Caco-2 (cell line): Measurements from ENCODE around the gene C11orf87. TPM values are rescaled to one million over a fixed set of nuclear protein-coding genes. Genes with fewer than 3 reads are reported as not detected.

ENCODE experiments used
- BruUV-seq: library from RNA; stranded (reverse); fragments of 400-500 nt; replicated peaks from 2 replicates; lab custom pipeline; 2021; lab: Mats Ljungman, UMichigan
- CTCF ChIA-PET: fragments of 300-600 bp; sonication (Branson Sonifier 250); formaldehyde crosslinking; loops from one replicate; lab custom pipeline; 2022; ENCODE audit warnings: antibody characterized with exemption; lab: Charles Lee
- POLR2A ChIA-PET: fragments of 300-600 bp; sonication (Branson Sonifier 250); formaldehyde crosslinking; loops from one replicate; lab custom pipeline; 2022; ENCODE audit warnings: antibody characterized with exemption; lab: Charles Lee
- DNase-seq, 2 experiments: peaks; one replicate each; pipeline versions ENCODE4 v3.0.0 to v3.0.0-alpha.2; 2020 to 2022
- H3K27me3 ChIP-seq: replicated peaks from 2 replicates; pipeline ENCODE4 v1.6.0; 2011; ENCODE audit warnings: low read length; ENCODE audit not compliant: control insufficient read depth, insufficient read depth
- H3K36me3 ChIP-seq: 2 replicates; pipeline ENCODE4 v1.5.1; 2011; ENCODE audit warnings: low read length; ENCODE audit not compliant: control insufficient read depth, insufficient read depth
- H3K4me1 ChIP-seq: fragments of 250-450 bp; sonication (Bioruptor Pico); 2 replicates; pipeline ENCODE4 v1.5.1; 2020; ENCODE audit warnings: mild to moderate bottlenecking
- H3K4me3 ChIP-seq: 2 replicates; pipeline ENCODE4 v1.5.1; 2011; ENCODE audit warnings: low read depth, mild to moderate bottlenecking, control low read depth, low read length
- H3K9me3 ChIP-seq: fragments of 250-450 bp; sonication (Bioruptor Pico); 2 replicates; pipeline ENCODE4 v1.5.1; 2020; ENCODE audit warnings: mild to moderate bottlenecking, moderate library complexity
- H3K27ac Mint-ChIP-seq: one replicate; pipeline ENCODE4 v1.8.0; 2022; ENCODE audit warnings: mixed read lengths; ENCODE audit not compliant: unreplicated experiment
- H3K27me3 Mint-ChIP-seq: one replicate; pipeline ENCODE4 v1.8.0; 2022; ENCODE audit warnings: mixed read lengths; ENCODE audit not compliant: insufficient read depth, unreplicated experiment
- H3K36me3 Mint-ChIP-seq: one replicate; pipeline ENCODE4 v1.8.0; 2022; ENCODE audit warnings: mild to moderate bottlenecking, mixed read lengths; ENCODE audit not compliant: insufficient read depth, unreplicated experiment
- H3K4me1 Mint-ChIP-seq: one replicate; pipeline ENCODE4 v1.8.0; 2022; ENCODE audit warnings: low read depth, mixed read lengths; ENCODE audit not compliant: unreplicated experiment
- H3K4me3 Mint-ChIP-seq: one replicate; pipeline ENCODE4 v1.8.0; 2022; ENCODE audit warnings: mild to moderate bottlenecking, moderate library complexity, mixed read lengths; ENCODE audit not compliant: unreplicated experiment
- H3K9me3 Mint-ChIP-seq: one replicate; pipeline ENCODE4 v1.8.0; 2022; ENCODE audit warnings: mixed read lengths; ENCODE audit not compliant: unreplicated experiment
- intact Hi-C: fragments of 100-400 bp; cut with micrococcal nuclease; formaldehyde crosslinking; loops from one replicate; pipeline ENCODE4 v1.10.0; 2022; ENCODE audit not compliant: unreplicated experiment
- total RNA-seq: library from RNA; stranded (reverse); gene quantifications from 2 replicates; pipeline ENCODE4 v1.2.3, GENCODE V29; 2022
- TF ChIP-seq, protein P1 (sequence below), 2 experiments: fragments of 200-600 bp in 1 of 2; IDR thresholded peaks; 1 replicate in 1 of 2; 2 replicates in 1 of 2; pipeline versions ENCODE4 v1.5.1 to v1.8.0; 2011 to 2022; ENCODE audit warnings: antibody characterized with exemption in 1 of 2, control low read depth in 1 of 2, inconsistent platforms in 1 of 2, low read depth in 1 of 2, low read length in 1 of 2, mild to moderate bottlenecking in 1 of 2, moderate library complexity in 1 of 2; ENCODE audit not compliant: insufficient read depth in 1 of 2, severe bottlenecking in 1 of 2, unreplicated experiment in 1 of 2

The C11orf87 gene
- total RNA-seq, 1 experiment from 2014 or later: not detected

GRCh38 chr11:109425554-109425953 lies 3.6 kb downstream of the C11orf87 start:
- Histone ChIP-seq H3K27me3 (no peaks in the 10 kb centered on the region), H3K9me3 (no peaks in the 10 kb centered on the region), H3K4me1 (no peaks in the 10 kb centered on the region), H3K4me3 (no peak overlapping the region), H3K36me3 (no peaks in the 10 kb centered on the region)
- DNase-seq: no peak
- CTCF ChIA-PET: interaction anchor here (0.7 kb wide), 1 partner anchor 487 kb away, joined by 8 read pairs; no protein-coding TSS in a partner anchor
- peaks cover 15% of the 10 kb centered on the region for H3K9me3 Mint-ChIP-seq
- H3K27ac Mint-ChIP-seq: no peak overlapping the region
- no peaks in the 10 kb centered on the region for H3K36me3 Mint-ChIP-seq
- H3K27me3 Mint-ChIP-seq: peaks cover 12% of the 10 kb centered on the region
- no peak overlapping the region for H3K4me3 Mint-ChIP-seq
- intact Hi-C loops: no loop called here
- BruUV-seq: no TSS peak
- no peaks in the 10 kb centered on the region for H3K4me1 Mint-ChIP-seq
- POLR2A ChIA-PET: no interaction called here
- TF ChIP-seq, protein P1, sequence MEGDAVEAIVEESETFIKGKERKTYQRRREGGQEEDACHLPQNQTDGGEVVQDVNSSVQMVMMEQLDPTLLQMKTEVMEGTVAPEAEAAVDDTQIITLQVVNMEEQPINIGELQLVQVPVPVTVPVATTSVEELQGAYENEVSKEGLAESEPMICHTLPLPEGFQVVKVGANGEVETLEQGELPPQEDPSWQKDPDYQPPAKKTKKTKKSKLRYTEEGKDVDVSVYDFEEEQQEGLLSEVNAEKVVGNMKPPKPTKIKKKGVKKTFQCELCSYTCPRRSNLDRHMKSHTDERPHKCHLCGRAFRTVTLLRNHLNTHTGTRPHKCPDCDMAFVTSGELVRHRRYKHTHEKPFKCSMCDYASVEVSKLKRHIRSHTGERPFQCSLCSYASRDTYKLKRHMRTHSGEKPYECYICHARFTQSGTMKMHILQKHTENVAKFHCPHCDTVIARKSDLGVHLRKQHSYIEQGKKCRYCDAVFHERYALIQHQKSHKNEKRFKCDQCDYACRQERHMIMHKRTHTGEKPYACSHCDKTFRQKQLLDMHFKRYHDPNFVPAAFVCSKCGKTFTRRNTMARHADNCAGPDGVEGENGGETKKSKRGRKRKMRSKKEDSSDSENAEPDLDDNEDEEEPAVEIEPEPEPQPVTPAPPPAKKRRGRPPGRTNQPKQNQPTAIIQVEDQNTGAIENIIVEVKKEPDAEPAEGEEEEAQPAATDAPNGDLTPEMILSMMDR (IDR thresholded peaks at IDR 0.05; ENCODE audit: insufficient read depth in 1 of 2, low read depth in 1 of 2, low read length in 1 of 2, severe bottlenecking in 1 of 2, unreplicated experiment in 1 of 2): no peak

DNA sequence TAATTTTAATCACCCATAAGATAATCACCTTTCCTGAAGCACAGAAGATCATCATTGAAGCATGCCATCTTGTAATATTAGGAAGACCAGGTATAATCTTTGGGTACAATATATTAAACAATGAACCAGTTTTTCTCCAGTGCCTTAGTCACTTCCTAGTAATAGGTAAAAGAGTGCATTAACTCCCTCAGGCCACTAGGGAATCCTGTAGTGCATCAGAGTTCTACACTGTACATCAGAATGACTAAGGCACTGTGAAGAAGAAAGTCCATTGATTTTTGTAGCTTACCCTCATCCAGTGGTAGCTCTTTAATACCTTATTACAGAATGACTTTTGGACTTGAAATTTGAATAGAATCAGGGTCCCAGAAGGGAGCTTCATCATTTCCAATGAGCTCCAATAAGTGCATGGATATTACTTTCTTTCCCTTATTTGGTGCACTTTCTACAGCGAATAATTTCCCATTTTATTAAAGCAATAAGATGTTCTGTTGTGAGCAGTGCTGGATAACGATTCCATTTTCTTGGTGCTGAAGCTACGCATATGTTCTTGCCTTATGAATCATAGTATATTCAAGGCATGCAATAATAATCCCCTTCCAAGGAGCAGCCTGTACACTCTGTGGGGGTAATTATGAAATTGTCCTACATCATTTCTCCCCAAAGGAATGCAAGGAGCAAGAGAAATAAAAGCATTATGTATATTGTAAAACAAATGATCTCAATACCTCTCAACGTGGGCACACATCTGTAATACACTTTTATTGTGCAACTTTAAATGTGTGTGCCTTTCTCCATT lies 4.7 kb downstream of the C11orf87 start:
- H3K9me3 Mint-ChIP-seq: peaks cover 15% of the 10 kb centered on the region
- H3K27me3 Mint-ChIP-seq: peaks cover 4% of the 10 kb centered on the region
- H3K4me1 Mint-ChIP-seq: no peaks in the 10 kb centered on the region
- Histone ChIP-seq H3K4me1 (no peaks in the 10 kb centered on the region), H3K9me3 (no peaks in the 10 kb centered on the region), H3K4me3 (no peak overlapping the region), H3K36me3 (no peaks in the 10 kb centered on the region), H3K27me3 (no peaks in the 10 kb centered on the region)
- no peak for DNase-seq
- ChIA-PET POLR2A (no interaction called here), CTCF (no interaction called here)
- H3K36me3 Mint-ChIP-seq: no peaks in the 10 kb centered on the region
- H3K4me3 Mint-ChIP-seq: no peak overlapping the region
- BruUV-seq: no TSS peak
- H3K27ac Mint-ChIP-seq: no peak overlapping the region
- TF ChIP-seq, protein P1 (IDR thresholded peaks at IDR 0.05; ENCODE audit: insufficient read depth in 1 of 2, low read depth in 1 of 2, low read length in 1 of 2, severe bottlenecking in 1 of 2, unreplicated experiment in 1 of 2): peak; percentile 32 to 48
- intact Hi-C loops: no loop called here

DNA sequence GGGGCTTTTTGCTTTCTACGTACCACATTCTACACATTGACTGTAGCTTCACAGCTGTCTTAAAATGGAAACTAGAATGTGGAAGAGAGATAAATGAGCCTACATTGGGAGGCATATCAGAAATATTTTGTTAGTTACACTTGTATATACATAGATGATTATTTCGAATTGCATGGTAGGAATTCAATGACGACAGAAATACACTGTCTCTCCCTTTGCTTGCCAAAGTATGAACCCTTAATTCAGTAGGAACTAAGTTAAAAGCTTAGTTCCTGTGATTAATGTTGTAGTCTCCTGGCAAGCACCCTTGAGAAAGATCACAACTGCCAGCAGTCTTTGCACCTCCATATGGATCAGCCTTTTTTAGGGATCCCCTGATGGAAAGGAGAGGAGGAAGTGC lies 10.1 kb downstream of the C11orf87 start:
- H3K4me1 Mint-ChIP-seq: no peaks in the 10 kb centered on the region
- no peak for DNase-seq

More for the DNA sequence above, 10.1 kb downstream of the C11orf87 start:
- Mint-ChIP-seq H3K9me3 (no peaks in the 10 kb centered on the region), H3K27me3 (peaks cover 4% of the 10 kb centered on the region), H3K27ac (no peak overlapping the region), H3K4me3 (no peak overlapping the region), H3K36me3 (no peaks in the 10 kb centered on the region)
- BruUV-seq: no TSS peak
- intact Hi-C loops: no loop called here
- Histone ChIP-seq H3K36me3 (no peaks in the 10 kb centered on the region), H3K4me3 (no peak overlapping the region), H3K4me1 (no peaks in the 10 kb centered on the region), H3K27me3 (no peaks in the 10 kb centered on the region), H3K9me3 (no peaks in the 10 kb centered on the region)
- TF ChIP-seq, protein P1 (IDR thresholded peaks at IDR 0.05; ENCODE audit: insufficient read depth in 1 of 2, low read depth in 1 of 2, low read length in 1 of 2, severe bottlenecking in 1 of 2, unreplicated experiment in 1 of 2): no peak
- ChIA-PET CTCF (no interaction called here), POLR2A (no interaction called here)
